ENCODE results near the gene SCLY. TPM values are rescaled to one million over a fixed set of nuclear protein-coding genes. Genes with fewer than 3 reads are reported as not detected.
"Not testable (repeated sequence)": the region's sequence is repeated elsewhere in the genome, so short reads cannot be mapped to it uniquely, and the experiment has no call there.

The SCLY gene
- 8.7 TPM for total RNA-seq

- peak; percentile 98 for DNase-seq
These were observed at the start of gene SCLY for GRCh38 chr2:238060542-238061314. TSS of gene SCLY (plus strand) at chr2:238061001. CDS start at chr2:238061055, 54 bp downstream.

GRCh38 chr2:238013806-238014205 is 47.0 kb upstream of the SCLY start:
- no peak for DNase-seq

- no peak for DNase-seq
These were observed 45.1 kb upstream of the SCLY start for GRCh38 chr2:238015705-238016104.

GRCh38 chr2:238016526-238016925 is 44.3 kb upstream of the SCLY start:
- no peak for DNase-seq

- no peak for DNase-seq
These were observed 40.8 kb upstream of the SCLY start for GRCh38 chr2:238019962-238020361.

GRCh38 chr2:238020816-238021215 is 40.0 kb upstream of the SCLY start:
- no peak for DNase-seq

- no peak for DNase-seq
These were observed 39.5 kb upstream of the SCLY start for GRCh38 chr2:238021327-238021726.

GRCh38 chr2:238022594-238023157 is 38.1 kb upstream of the SCLY start:
- DNase-seq, result no peak

- DNase-seq, result no peak
These were observed 37.2 kb upstream of the SCLY start for GRCh38 chr2:238023608-238024007.

- no peak for DNase-seq
These were observed 35.8 kb upstream of the SCLY start for GRCh38 chr2:238024986-238025385.

- no peak for DNase-seq
These were observed 35.0 kb upstream of the SCLY start for GRCh38 chr2:238025741-238026360.

- DNase-seq, result no peak
These were observed 33.7 kb upstream of the SCLY start for GRCh38 chr2:238027058-238027457.

- no peak for DNase-seq
These were observed 33.0 kb upstream of the SCLY start for GRCh38 chr2:238027591-238028415.

GRCh38 chr2:238029853-238030252 is 30.9 kb upstream of the SCLY start:
- DNase-seq, result no peak

- no peak for DNase-seq
These were observed 30.2 kb upstream of the SCLY start for GRCh38 chr2:238030422-238031155.

GRCh38 chr2:238031751-238032150 is 29.1 kb upstream of the SCLY start:
- DNase-seq, result no peak

GRCh38 chr2:238032755-238033337 is 28.0 kb upstream of the SCLY start:
- DNase-seq, result no peak

- not testable (repeated sequence) for DNase-seq
These were observed 26.8 kb upstream of the SCLY start for GRCh38 chr2:238033991-238034390.

- no peak for DNase-seq
These were observed 22.6 kb upstream of the SCLY start for GRCh38 chr2:238038203-238038602.

GRCh38 chr2:238039151-238039550 is 21.6 kb upstream of the SCLY start:
- DNase-seq, result no peak

GRCh38 chr2:238039985-238040384 is 20.8 kb upstream of the SCLY start:
- DNase-seq, result no peak

- no peak for DNase-seq
These were observed 19.9 kb upstream of the SCLY start for GRCh38 chr2:238040918-238041317.

Measured in skin of body (tissue), 2 donors.